ENCODE results near the gene SERINC5.
"Not testable (repeated sequence)": the region's sequence is repeated elsewhere in the genome, so short reads cannot be mapped to it uniquely, and the experiment has no call there.

SERINC5 gene

GRCh38 chr5:80225189-80225933, 30.5 kb downstream of the SERINC5 start:
- no peak for DNase-seq

- DNase-seq, result no peak
Observed at GRCh38 chr5:80223561-80223960, 32.3 kb downstream of the SERINC5 start.

- DNase-seq, result no peak
Observed at GRCh38 chr5:80220245-80220897, 35.5 kb downstream of the SERINC5 start.

- DNase-seq, result no peak
Observed at GRCh38 chr5:80219391-80219790, 36.5 kb downstream of the SERINC5 start.

- DNase-seq, result no peak
Observed at GRCh38 chr5:80217667-80218066, 38.2 kb downstream of the SERINC5 start.

GRCh38 chr5:80216753-80217596, 38.9 kb downstream of the SERINC5 start:
- peak; percentile 81 for DNase-seq

- DNase-seq, result no peak
Observed at GRCh38 chr5:80216096-80216495, 39.8 kb downstream of the SERINC5 start.

GRCh38 chr5:80215523-80215922, 40.3 kb downstream of the SERINC5 start:
- DNase-seq, result peak; percentile 61

GRCh38 chr5:80213466-80213865, 42.4 kb downstream of the SERINC5 start:
- DNase-seq, result peak; percentile 40

GRCh38 chr5:80212171-80212667, 43.6 kb downstream of the SERINC5 start:
- DNase-seq, result no peak

GRCh38 chr5:80211327-80211726, 44.5 kb downstream of the SERINC5 start:
- no peak for DNase-seq

- no peak for DNase-seq
Observed at GRCh38 chr5:80210014-80210413, 45.8 kb downstream of the SERINC5 start.

- no peak for DNase-seq
Observed at GRCh38 chr5:80208381-80208780, 47.5 kb downstream of the SERINC5 start.

- DNase-seq, result no peak
Observed at GRCh38 chr5:80207832-80208231, 48.0 kb downstream of the SERINC5 start.

GRCh38 chr5:80206282-80206681, 49.6 kb downstream of the SERINC5 start:
- DNase-seq, result no peak

- DNase-seq, result peak; percentile 69
Observed at GRCh38 chr5:80205846-80206245, 50.0 kb downstream of the SERINC5 start.

- peak; percentile 95 for DNase-seq
Observed at GRCh38 chr5:80204808-80205614, 50.8 kb downstream of the SERINC5 start.

- not testable (repeated sequence) for DNase-seq
Observed at GRCh38 chr5:80201763-80202162, 54.1 kb downstream of the SERINC5 start.

- no peak for DNase-seq
Observed at GRCh38 chr5:80198920-80199319, 56.9 kb downstream of the SERINC5 start.

GRCh38 chr5:80198399-80198798, 57.4 kb downstream of the SERINC5 start:
- no peak for DNase-seq

GRCh38 chr5:80195837-80196400, 59.9 kb downstream of the SERINC5 start:
- DNase-seq, result no peak

- peak; percentile 39 for DNase-seq
Observed at GRCh38 chr5:80194468-80194867, 61.4 kb downstream of the SERINC5 start.

Data from hematopoietic multipotent progenitor cell treated with erythropoietin and hydrocortisone succinate and interleukin-3 and kit ligand, for 4 days (in vitro differentiated cells).